Activated T-cell treated with anti-CD3 and anti-CD28 coated beads for 1 hour (primary cell): ENCODE results near the gene FAM118A.

Source experiments
- DNase-seq: peaks from one replicate; pipeline ENCODE4 v3.0.0-alpha.2; 2020; ENCODE audit warnings: low read depth

The FAM118A gene

DNA sequence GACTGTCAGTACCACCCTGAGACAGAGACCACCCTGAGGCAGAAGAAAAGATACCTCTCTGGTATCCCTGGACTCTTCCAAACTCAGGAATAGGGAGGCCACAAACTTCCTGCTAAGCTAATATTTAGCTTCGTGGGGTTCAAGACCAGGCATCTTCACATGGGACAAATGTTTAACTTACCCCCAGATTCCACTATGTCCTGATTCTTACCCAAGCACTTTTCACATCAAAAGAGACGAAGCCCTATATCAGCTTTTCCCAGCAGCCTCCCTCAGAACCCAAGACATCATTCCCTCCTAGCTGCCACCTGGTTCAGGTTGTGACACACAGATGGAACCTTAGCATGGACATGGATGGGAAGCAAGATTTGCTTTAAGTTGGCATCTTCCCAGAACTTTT lies 71.6 kb downstream of the FAM118A start:
- no peak for DNase-seq

DNA sequence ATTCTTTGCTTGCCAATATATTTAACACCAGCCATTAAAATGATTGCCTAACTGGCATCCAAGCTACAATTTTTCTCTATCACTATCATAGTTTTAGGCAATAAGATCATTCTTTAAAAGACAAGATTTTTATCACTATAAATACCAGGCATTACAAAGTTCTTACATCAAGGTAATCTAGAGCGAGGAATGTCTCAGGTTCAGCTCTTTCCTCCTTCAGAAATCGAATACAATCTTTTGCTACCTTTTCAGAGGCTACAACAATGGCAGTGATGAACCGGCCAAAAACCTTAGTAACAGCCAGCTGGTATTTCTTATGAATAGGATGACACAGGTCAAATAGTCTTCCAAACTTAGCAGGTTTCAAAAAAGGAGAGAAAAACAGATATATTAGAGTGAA lies 79.8 kb downstream of the FAM118A start:
- DNase-seq: no peak
